ENCODE results near the gene RHBG. TPM values are rescaled to one million over a fixed set of nuclear protein-coding genes. Genes with fewer than 3 reads are reported as not detected.

Gene RHBG
- total and polyA plus RNA-seq, 2 experiments from 2014 or later: 1.2 to 1.6 TPM

GRCh38 chr1:156373546-156373945 lies 4.5 kb downstream of the RHBG start:
- Mint-ChIP-seq H3K27ac (no peak overlapping the region), H3K9me3 (no peaks in the 10 kb centered on the region), H3K36me3 (ENCODE audit: low read depth) (no peaks in the 10 kb centered on the region), H3K4me3 (no peak overlapping the region), H3K4me1 (peaks cover 13% of the 10 kb centered on the region), H3K27me3 (ENCODE audit: insufficient read depth, low read depth, poor library complexity) (peaks cover 13% of the 10 kb centered on the region)
- no peaks in the 10 kb centered on the region for H3K79me2 ChIP-seq (replicated peaks; ENCODE audit: insufficient read depth)
- DNase-seq (ENCODE audit: low spot score): no peak
- H3K4me1 ChIP-seq (ENCODE audit: insufficient read depth): 0 out of 2 replicates have a peak, but pooled peaks cover 3% of the 10 kb centered on the region
- no peak overlapping the region for H2AFZ ChIP-seq
- no peaks in the 10 kb centered on the region for H3K9me2 ChIP-seq (ENCODE audit: insufficient read depth)
- no peak overlapping the region for H3K4me2 ChIP-seq
- no peak overlapping the region for H3K27ac ChIP-seq (ENCODE audit: low read depth)
- H4K20me1 ChIP-seq (replicated peaks; ENCODE audit: insufficient read depth): no peaks in the 10 kb centered on the region
- TF ChIP-seq CTCF (conservative IDR thresholded peaks at IDR 0.05; ENCODE audit: low read depth in 2 of 2) (no peak), ZNF462 (CRISPR knock-in tag; IDR thresholded peaks at IDR 0.05) (no peak), REST (IDR thresholded peaks at IDR 0.05; ENCODE audit: unreplicated experiment) (no peak), STAT1 (IDR thresholded peaks at IDR 0.05; ENCODE audit: unreplicated experiment) (no peak), ETS1 (IDR thresholded peaks at IDR 0.05) (no peak)
- no peak overlapping the region for H3K4me3 ChIP-seq
- peaks cover 12% of the 10 kb centered on the region for H3K27me3 ChIP-seq (ENCODE audit: insufficient read depth)
- no peak for ATAC-seq
- no peaks in the 10 kb centered on the region for H3K36me3 ChIP-seq (ENCODE audit: insufficient read depth)
- H3F3A ChIP-seq (replicated peaks; ENCODE audit: low read depth): peaks cover 8% of the 10 kb centered on the region

Measured in GM23338 (cell line).